Colonic mucosa (tissue), 4 donors: ENCODE data around the gene CGGBP1. TPM values are rescaled to one million over a fixed set of nuclear protein-coding genes. Genes with fewer than 3 reads are reported as not detected.

Experiments
- DNase-seq: peaks from one replicate; pipeline ENCODE4 v3.0.0-alpha.2; 2020
- H3K27ac ChIP-seq: fragments of 200-600 bp; one replicate; pipeline ENCODE4 v1.8.0; 2021
- H3K27me3 ChIP-seq: fragments of 200-600 bp; one replicate; pipeline ENCODE4 v1.8.0; 2021
- H3K36me3 ChIP-seq: fragments of 200-600 bp; one replicate; pipeline ENCODE4 v1.8.0; 2021
- H3K4me1 ChIP-seq: fragments of 200-600 bp; one replicate; pipeline ENCODE4 v1.8.0; 2021; ENCODE audit warnings: mild to moderate bottlenecking
- H3K4me3 ChIP-seq: fragments of 200-600 bp; one replicate; pipeline ENCODE4 v1.8.0; 2021
- H3K9ac ChIP-seq, 2 donors: one replicate each; pipeline ENCODE4 v1.7.0; 2013; ENCODE audit warnings: control low read depth in 2 of 2, low read depth in 2 of 2, low read length in 2 of 2
- H3K9me3 ChIP-seq: fragments of 200-600 bp; one replicate; pipeline ENCODE4 v1.8.0; 2021
- intact Hi-C: fragments of 100-400 bp; cut with DNase I; formaldehyde crosslinking; loops from one replicate; pipeline ENCODE4 v1.14.1; 2022
- total RNA-seq, 2 donors: library from RNA; stranded (reverse); fragmentation: NEBNext Ultra II Directional in 1 of 2; extraction: Animal tissue kit (Norgen Biotek cat#: 25700) in 1 of 2; gene quantifications; one replicate each; pipeline ENCODE4 v1.2.1, GENCODE V29; 2021
- TF ChIP-seq, protein P1 (sequence below): fragments of 200-600 bp; IDR thresholded peaks from one replicate; pipeline ENCODE4 v1.8.0; 2022; ENCODE audit warnings: antibody characterized with exemption, mild to moderate bottlenecking
- donor health status: healthy.
- donor health status: DM: no; HTN: no; CAD: no.
- donor health status: DM: no; HTN: no; CAD: no.

Gene CGGBP1
- total RNA-seq, 2 donors from 2014 or later = 48.6 to 57.7 TPM

GRCh38 chr3:88046766-88047165 lies 12.0 kb downstream of the CGGBP1 start:
- TF ChIP-seq, protein P1, sequence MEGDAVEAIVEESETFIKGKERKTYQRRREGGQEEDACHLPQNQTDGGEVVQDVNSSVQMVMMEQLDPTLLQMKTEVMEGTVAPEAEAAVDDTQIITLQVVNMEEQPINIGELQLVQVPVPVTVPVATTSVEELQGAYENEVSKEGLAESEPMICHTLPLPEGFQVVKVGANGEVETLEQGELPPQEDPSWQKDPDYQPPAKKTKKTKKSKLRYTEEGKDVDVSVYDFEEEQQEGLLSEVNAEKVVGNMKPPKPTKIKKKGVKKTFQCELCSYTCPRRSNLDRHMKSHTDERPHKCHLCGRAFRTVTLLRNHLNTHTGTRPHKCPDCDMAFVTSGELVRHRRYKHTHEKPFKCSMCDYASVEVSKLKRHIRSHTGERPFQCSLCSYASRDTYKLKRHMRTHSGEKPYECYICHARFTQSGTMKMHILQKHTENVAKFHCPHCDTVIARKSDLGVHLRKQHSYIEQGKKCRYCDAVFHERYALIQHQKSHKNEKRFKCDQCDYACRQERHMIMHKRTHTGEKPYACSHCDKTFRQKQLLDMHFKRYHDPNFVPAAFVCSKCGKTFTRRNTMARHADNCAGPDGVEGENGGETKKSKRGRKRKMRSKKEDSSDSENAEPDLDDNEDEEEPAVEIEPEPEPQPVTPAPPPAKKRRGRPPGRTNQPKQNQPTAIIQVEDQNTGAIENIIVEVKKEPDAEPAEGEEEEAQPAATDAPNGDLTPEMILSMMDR = no peak
- intact Hi-C loops = no loop called here
- no peak overlapping the region for H3K9ac ChIP-seq
- H3K4me1 ChIP-seq = no peaks in the 10 kb centered on the region
- H3K36me3 ChIP-seq = no peaks in the 10 kb centered on the region
- no peak overlapping the region for H3K4me3 ChIP-seq
- no peaks in the 10 kb centered on the region for H3K9me3 ChIP-seq
- no peaks in the 10 kb centered on the region for H3K27me3 ChIP-seq
- DNase-seq = no peak
- H3K27ac ChIP-seq = no peak overlapping the region

DNA sequence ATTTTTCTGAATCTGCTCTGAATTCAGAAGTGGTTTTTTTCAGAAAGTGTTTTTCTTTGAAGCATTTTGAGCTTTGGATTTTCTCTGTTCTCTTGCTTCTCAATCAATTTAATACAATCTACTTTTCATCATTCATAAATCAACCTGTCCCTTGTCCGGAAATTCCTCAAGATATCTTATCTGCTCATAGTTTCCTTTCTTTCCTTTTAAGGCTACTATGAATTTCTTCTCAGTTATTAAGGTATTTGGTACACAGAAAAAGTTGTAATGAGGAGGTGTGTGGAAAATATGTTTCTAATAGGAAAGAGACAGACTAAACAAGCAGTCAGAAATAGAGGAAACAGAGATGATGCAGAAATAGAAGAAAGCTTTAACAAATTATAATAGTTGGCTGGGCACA lies 14.4 kb downstream of the CGGBP1 start:
- Histone ChIP-seq H3K4me1 (no peaks in the 10 kb centered on the region), H3K36me3 (no peaks in the 10 kb centered on the region), H3K4me3 (no peak overlapping the region), H3K9me3 (no peaks in the 10 kb centered on the region), H3K27ac (no peak overlapping the region), H3K27me3 (no peaks in the 10 kb centered on the region), H3K9ac (no peak overlapping the region)
- intact Hi-C loops = no loop called here
- DNase-seq = no peak
- TF ChIP-seq, protein P1 = no peak

DNA sequence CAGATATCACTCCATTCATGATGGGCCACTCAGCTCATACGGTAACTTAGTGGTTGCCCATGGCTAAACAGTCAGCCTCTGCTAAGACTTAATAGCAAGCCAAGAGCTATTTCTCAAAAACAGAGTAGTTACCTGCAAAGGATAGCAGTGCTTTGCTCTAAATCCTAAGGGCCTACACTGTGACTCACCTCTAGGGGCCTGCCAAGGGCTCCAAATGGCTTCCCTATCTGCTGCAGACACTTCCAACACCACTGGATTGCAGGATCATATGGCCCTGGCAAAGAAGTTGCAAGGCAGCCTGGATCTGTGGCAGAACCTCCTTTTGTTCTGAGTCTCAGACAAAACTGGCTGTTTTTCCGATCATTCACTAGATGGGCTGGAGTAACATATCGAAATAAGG lies 17.8 kb downstream of the CGGBP1 start:
- Histone ChIP-seq H3K4me3 (no peak overlapping the region), H3K9ac (no peak overlapping the region), H3K9me3 (no peaks in the 10 kb centered on the region), H3K36me3 (no peaks in the 10 kb centered on the region), H3K4me1 (no peaks in the 10 kb centered on the region), H3K27me3 (no peaks in the 10 kb centered on the region), H3K27ac (no peak overlapping the region)
- TF ChIP-seq, protein P1 = no peak
- intact Hi-C loops = no loop called here
- DNase-seq = no peak

DNA sequence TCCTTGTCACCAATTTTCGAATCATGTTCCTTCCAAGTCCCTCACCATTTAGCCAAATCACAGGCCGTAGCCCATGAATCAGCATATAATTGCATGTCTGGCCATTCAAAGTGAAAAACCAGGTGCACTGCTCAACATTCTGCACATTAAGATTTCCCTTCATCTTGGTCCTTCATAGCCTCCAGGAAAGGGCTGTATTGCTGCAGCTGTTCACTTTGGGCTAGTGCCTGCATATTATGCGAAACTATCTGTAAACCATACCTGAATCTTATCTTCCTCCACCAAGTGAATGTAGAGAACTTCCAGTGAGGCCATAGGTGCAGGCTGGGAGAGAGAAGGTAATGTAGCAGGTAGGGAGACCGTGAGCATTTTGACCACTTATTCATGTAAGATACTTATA lies 18.3 kb downstream of the CGGBP1 start:
- H3K9me3 ChIP-seq = no peaks in the 10 kb centered on the region
- H3K27me3 ChIP-seq = no peaks in the 10 kb centered on the region
- intact Hi-C loops = no loop called here

GRCh38 chr3:88038566-88038965 lies 20.2 kb downstream of the CGGBP1 start:
- DNase-seq = no peak
- no peaks in the 10 kb centered on the region for H3K27me3 ChIP-seq

More for the DNA sequence above, 18.3 kb downstream of the CGGBP1 start:
- no peak for DNase-seq
- no peak overlapping the region for H3K4me3 ChIP-seq
- H3K27ac ChIP-seq = no peak overlapping the region
- H3K36me3 ChIP-seq = no peaks in the 10 kb centered on the region
- TF ChIP-seq, protein P1 = no peak
- H3K4me1 ChIP-seq = no peaks in the 10 kb centered on the region
- H3K9ac ChIP-seq = no peak overlapping the region

More at GRCh38 chr3:88038566-88038965, 20.2 kb downstream of the CGGBP1 start:
- Histone ChIP-seq H3K9ac (no peak overlapping the region), H3K4me1 (no peaks in the 10 kb centered on the region), H3K4me3 (no peak overlapping the region), H3K9me3 (no peaks in the 10 kb centered on the region), H3K27ac (no peak overlapping the region), H3K36me3 (no peaks in the 10 kb centered on the region)
- intact Hi-C loops = no loop called here
- TF ChIP-seq, protein P1 = no peak
